ENCODE data around the gene ABHD12. TPM values are rescaled to one million over a fixed set of nuclear protein-coding genes. Genes with fewer than 3 reads are reported as not detected.

Gene ABHD12
- total RNA-seq, 4 donors from 2014 or later = 10.0 to 47.6 (median 36.3) TPM

DNA sequence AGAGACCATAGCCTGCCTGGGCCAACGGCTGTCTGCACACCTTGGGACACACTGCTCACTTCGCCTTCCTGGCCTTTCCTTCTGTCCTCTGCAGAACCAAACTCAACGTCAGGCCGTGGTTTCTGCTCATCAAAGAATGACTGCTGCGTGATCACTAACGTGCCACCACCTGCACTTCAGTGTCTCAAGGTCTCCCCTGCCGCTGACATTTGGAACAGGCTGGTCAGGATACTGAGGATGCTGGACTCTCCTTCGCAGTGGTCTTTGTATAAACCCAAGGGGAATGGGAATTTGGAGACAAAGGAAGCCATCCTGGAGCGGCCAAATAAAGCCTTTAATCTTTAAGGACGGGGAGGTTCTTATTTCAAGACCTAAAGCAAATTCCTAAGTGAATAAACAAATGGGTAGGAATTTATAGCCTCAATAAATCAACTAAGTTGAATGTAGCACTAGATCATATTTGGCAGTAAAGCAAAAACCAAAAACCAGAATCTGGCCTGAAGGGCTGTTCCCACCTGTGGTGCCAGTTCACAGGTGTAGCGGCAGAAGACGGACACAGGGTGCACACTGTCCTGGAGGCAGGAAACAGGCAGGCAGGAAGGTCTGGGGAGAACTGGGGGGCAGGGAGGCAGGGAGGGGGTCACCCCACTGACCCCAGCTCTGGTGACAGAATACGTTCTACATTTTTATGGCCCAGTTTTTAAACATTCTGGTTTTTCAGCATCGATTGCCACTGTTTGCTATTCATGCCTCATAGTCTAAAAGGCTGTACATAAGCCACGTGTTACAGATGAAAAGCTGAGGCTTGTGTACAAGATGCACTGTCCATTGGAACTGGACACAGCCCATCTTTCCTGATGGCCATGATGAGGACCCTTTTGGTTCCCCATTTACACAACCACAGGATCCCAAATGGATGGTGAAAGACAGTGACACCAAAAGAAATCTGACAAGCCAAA, 36.6 kb downstream of the ABHD12 start:
- TF ChIP-seq POLR2A (IDR thresholded peaks at IDR 0.05) = no peak
- TF ChIP-seq, protein P1, sequence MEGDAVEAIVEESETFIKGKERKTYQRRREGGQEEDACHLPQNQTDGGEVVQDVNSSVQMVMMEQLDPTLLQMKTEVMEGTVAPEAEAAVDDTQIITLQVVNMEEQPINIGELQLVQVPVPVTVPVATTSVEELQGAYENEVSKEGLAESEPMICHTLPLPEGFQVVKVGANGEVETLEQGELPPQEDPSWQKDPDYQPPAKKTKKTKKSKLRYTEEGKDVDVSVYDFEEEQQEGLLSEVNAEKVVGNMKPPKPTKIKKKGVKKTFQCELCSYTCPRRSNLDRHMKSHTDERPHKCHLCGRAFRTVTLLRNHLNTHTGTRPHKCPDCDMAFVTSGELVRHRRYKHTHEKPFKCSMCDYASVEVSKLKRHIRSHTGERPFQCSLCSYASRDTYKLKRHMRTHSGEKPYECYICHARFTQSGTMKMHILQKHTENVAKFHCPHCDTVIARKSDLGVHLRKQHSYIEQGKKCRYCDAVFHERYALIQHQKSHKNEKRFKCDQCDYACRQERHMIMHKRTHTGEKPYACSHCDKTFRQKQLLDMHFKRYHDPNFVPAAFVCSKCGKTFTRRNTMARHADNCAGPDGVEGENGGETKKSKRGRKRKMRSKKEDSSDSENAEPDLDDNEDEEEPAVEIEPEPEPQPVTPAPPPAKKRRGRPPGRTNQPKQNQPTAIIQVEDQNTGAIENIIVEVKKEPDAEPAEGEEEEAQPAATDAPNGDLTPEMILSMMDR (IDR thresholded peaks at IDR 0.05) = no peak
- DNase-seq = no peak
- intact Hi-C loops (cut with DNase I; ENCODE audit: low total_unique reads) = no loop called here
- Histone ChIP-seq H3K36me3 (no peaks in the 10 kb centered on the region), H3K27ac (no peak overlapping the region), H3K27me3 (no peaks in the 10 kb centered on the region), H3K9me3 (no peaks in the 10 kb centered on the region), H3K4me1 (no peaks in the 10 kb centered on the region), H3K4me3 (no peak overlapping the region)

DNA sequence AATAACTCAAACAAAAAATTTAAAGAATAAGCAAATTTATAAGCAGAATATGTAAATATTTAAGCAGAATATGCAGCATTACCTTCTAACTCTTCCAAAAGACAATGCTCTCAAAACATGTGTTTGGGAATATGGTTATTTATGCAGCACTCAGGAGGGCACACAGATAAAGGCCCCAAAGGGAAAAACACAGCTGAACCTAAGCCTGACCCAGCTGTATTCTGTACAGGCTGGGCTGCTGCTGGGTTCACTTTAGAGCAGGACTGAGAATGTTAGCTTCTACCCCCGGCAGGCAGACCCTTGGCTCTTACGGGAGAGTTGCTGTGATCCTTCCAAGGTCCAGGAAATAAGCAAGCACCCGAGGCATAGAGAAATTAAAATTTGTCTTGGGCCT, 37.3 kb downstream of the ABHD12 start:
- H3K9me3 ChIP-seq = no peaks in the 10 kb centered on the region
- H3K27ac ChIP-seq = no peak overlapping the region
- intact Hi-C loops (cut with DNase I; ENCODE audit: low total_unique reads) = no loop called here
- no peak for TF ChIP-seq POLR2A (IDR thresholded peaks at IDR 0.05)
- TF ChIP-seq, protein P1 (IDR thresholded peaks at IDR 0.05) = no peak
- no peak overlapping the region for H3K4me3 ChIP-seq
- DNase-seq = no peak
- no peaks in the 10 kb centered on the region for H3K27me3 ChIP-seq
- no peaks in the 10 kb centered on the region for H3K4me1 ChIP-seq
- H3K36me3 ChIP-seq = no peaks in the 10 kb centered on the region

DNA sequence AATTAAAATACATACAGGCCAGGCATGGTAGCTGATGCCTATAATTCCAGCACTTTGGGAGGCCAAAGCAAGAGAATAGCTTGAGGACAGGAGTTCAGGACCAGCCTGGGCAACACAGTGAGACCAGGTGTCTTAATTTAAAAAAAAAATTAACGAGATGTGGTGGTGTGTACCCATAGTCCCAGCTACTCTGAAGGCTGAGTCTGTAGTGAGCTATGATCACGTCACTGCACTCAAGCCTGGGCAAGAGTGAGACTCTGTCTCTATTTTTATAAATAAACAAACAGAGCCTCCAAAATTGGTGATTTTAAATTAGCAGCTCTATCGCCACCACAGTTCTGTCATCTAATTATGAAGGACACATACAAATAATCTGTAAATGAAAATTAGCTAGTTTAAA, 37.9 kb downstream of the ABHD12 start:
- TF ChIP-seq, protein P1 (IDR thresholded peaks at IDR 0.05) = no peak
- TF ChIP-seq POLR2A (IDR thresholded peaks at IDR 0.05) = no peak

DNA sequence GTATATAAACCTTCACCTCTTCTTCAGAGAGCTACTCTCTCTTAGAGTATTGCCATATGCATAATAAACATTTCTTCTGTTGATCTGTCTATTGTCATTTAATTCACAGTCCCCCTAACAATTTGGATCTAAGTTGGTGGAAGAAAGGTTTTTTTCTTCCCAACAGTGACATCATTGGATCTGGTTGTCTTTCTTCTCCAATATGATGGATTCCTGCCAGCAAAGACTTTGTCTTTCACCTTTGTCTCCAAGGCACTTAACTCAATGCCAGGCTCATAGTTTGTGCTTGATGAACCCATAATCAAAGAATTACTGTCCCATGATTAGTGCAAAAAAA, 39.6 kb downstream of the ABHD12 start:
- TF ChIP-seq, protein P1 (IDR thresholded peaks at IDR 0.05) = no peak
- no peak for TF ChIP-seq POLR2A (IDR thresholded peaks at IDR 0.05)
- H3K4me3 ChIP-seq = no peak overlapping the region
- H3K27ac ChIP-seq = no peak overlapping the region
- H3K27me3 ChIP-seq = no peaks in the 10 kb centered on the region
- no peaks in the 10 kb centered on the region for H3K9me3 ChIP-seq
- no peaks in the 10 kb centered on the region for H3K36me3 ChIP-seq
- intact Hi-C loops (cut with DNase I; ENCODE audit: low total_unique reads) = no loop called here
- no peak for DNase-seq
- H3K4me1 ChIP-seq = no peaks in the 10 kb centered on the region

More for the DNA sequence above, 37.9 kb downstream of the ABHD12 start:
- H3K4me3 ChIP-seq = no peak overlapping the region
- no peaks in the 10 kb centered on the region for H3K27me3 ChIP-seq
- H3K9me3 ChIP-seq = no peaks in the 10 kb centered on the region
- H3K27ac ChIP-seq = no peak overlapping the region
- no peaks in the 10 kb centered on the region for H3K36me3 ChIP-seq
- intact Hi-C loops (cut with DNase I; ENCODE audit: low total_unique reads) = no loop called here
- H3K4me1 ChIP-seq = no peaks in the 10 kb centered on the region
- no peak for DNase-seq

DNA sequence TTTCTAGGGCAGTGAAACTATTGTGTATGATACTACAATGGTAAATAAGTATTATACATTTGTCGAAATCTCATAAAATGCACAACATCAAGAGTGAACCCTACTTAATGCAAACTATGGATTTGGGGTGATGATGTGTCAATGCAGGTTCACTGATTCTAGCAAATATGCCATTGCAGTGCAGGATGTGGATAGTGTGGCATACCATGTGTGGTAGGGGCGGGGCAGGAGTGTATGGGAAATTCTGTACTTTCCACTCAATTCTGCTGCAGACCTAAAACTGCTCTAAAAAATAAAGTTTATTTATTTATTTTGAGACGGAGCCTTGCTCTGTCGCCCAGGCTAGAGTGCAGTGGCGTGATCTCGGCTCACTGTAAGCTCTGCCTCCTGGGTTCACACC, 44.3 kb downstream of the ABHD12 start:
- Histone ChIP-seq H3K27ac (no peak overlapping the region), H3K4me3 (no peak overlapping the region), H3K9me3 (no peaks in the 10 kb centered on the region), H3K4me1 (no peaks in the 10 kb centered on the region), H3K36me3 (no peaks in the 10 kb centered on the region), H3K27me3 (no peaks in the 10 kb centered on the region)
- DNase-seq = no peak
- intact Hi-C loops (cut with DNase I; ENCODE audit: low total_unique reads) = no loop called here
- TF ChIP-seq, protein P1 (IDR thresholded peaks at IDR 0.05) = no peak
- TF ChIP-seq POLR2A (IDR thresholded peaks at IDR 0.05) = no peak

Measured in uterus (tissue), 4 donors.